IPS-18c (cell line): Measurements from ENCODE around the gene CTRB1.

Experiments
- H3K4me3 ChIP-seq: 2 replicates; pipeline ENCODE4 v1.7.0; 2013; ENCODE audit warnings: low read depth, mild to moderate bottlenecking, low read length, moderate library complexity; ENCODE audit not compliant: insufficient read depth
- H3K9me3 ChIP-seq: one replicate; pipeline ENCODE4 v1.6.1; 2013; ENCODE audit warnings: mild to moderate bottlenecking, low read length, moderate library complexity; ENCODE audit not compliant: control insufficient read depth, insufficient read depth

CTRB1 gene

DNA sequence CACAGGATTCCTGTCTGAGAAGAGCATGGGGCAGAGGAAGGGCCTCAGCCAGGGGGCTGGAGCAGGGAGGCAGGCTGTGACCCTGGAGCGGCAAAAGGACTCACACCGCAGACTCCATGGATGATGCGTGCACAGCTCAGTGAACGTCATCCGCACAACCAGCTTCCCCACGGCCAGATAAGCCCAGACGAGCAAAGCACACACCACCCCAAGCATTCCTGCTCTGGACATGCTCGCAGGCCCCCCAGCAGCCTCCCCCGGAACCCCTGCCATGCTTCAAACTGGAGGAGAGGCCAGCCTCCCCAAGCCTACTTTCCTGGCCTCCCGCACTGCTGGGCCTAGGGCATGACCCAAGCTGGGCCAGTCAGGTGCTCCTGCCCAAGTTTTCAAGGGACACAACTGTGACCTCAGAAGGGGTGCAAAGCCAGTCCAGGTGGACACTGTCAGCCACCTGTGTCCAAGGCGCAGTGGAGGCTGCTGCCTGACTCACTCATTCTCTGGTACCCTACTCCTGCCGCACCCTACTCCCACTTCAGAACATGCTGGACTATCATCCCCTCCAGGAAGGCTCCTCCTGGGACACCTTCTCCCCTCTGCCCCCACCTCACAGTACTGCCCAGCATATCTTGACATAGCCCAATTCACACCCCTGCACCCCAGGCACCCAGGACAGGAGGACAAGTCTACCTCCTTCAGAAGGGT, 27.9 kb downstream of the CTRB1 start:
- no peak overlapping the region; the same call in 1 of the 2 replicates for H3K4me3 ChIP-seq
- no peaks in the 10 kb centered on the region for H3K9me3 ChIP-seq

DNA sequence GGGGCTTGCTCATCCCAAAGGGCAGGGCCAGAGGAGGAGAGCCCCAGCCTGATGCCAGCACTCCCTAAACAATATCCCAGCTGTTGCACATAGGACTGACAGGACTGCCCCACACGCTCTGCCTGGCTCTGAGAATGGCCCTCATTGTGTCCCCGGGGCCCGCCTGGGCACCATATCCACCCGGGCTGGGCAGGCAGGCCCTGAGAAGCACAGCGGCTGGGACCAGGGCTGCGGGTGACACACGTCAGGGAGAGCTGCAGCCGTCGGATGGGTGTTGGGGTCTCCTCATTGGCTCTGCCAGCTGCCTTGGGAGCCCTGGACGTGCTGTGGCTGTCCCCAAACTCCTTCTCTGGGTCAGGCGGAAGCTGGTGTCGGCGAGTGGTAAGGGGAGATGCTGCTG, 28.5 kb downstream of the CTRB1 start:
- H3K4me3 ChIP-seq: no peak overlapping the region
- no peaks in the 10 kb centered on the region for H3K9me3 ChIP-seq

DNA sequence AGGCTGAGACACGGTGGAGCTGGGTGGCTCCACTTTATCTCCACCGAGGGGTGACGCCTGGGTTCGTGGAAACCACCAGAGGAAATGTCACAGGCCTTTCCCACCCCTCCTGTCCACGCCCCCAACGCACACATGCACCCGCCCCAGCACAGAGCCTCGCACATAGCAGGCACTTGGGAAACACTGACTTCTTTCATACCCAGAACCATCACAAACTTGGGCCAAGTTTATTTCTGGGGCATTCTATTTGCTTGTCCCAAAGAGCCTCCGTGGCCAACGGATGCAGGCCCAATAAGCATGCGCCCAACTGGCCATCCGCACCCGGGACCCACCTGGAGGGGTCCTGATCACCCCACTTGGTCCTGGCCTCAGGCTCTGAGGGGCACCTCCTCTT, 29.4 kb downstream of the CTRB1 start:
- H3K9me3 ChIP-seq: no peaks in the 10 kb centered on the region
- H3K4me3 ChIP-seq: no peak overlapping the region

DNA sequence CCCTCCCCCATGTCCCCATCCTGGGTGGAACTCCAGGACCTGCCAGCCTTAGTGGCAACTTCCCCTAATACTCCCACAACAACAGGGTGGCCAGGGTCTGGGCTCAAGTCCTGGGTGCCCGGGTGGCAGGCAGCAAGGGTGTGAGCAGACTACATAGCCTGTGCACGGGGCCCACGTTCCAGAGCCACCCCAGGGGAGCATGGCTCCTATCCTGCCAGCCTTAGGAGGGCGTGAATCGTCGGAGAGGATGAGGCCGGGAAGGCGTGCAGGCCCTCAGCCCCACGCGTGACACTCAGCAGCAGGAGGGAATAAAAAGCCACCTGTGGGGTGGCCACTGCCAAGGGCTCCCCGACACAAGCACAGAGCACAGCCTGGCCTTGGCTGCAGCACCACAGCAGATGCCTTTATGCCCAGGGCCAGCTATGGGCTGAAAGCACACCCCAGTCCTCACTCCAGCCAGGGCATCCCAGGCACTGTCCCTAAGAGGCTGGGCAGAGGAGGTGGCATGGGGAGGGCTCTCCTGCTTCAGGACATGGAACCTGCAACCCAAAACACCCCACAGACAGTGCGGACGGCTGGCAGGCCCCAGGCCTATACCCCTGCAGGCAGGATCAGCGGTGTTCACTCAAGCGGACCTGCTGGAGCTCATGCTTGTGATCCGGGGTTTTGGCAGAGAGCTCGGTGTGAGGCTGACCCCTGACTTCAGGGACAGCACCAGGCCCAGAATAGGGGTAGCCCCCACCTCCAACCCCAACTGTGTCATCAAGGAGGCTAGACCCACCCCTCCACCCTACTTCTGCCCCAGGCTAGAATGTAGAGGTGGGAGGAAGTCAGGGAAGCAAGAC, 30.0 kb downstream of the CTRB1 start:
- no peaks in the 10 kb centered on the region for H3K9me3 ChIP-seq
- no peak overlapping the region for H3K4me3 ChIP-seq

DNA sequence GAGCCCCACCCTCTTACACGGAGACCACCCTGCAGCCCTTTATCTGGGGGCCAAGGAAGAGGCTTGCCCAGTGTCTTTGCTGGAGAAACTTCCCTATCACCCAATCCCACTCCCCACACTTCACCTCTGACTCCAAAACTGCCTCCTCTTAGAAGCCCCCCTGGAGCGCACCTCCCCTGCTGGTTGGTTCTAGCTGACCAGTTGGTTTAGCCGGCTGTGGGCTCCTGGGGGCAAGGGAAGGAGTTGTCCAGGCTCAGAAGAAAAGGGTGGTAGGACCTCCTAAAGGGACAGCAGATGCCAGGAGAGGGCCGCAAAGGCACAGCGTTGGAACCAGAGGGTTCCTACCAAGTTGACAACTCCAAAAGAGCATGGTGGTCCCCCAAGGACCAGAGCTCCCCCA, 30.7 kb downstream of the CTRB1 start:
- H3K4me3 ChIP-seq: no peak overlapping the region
- no peaks in the 10 kb centered on the region for H3K9me3 ChIP-seq

DNA sequence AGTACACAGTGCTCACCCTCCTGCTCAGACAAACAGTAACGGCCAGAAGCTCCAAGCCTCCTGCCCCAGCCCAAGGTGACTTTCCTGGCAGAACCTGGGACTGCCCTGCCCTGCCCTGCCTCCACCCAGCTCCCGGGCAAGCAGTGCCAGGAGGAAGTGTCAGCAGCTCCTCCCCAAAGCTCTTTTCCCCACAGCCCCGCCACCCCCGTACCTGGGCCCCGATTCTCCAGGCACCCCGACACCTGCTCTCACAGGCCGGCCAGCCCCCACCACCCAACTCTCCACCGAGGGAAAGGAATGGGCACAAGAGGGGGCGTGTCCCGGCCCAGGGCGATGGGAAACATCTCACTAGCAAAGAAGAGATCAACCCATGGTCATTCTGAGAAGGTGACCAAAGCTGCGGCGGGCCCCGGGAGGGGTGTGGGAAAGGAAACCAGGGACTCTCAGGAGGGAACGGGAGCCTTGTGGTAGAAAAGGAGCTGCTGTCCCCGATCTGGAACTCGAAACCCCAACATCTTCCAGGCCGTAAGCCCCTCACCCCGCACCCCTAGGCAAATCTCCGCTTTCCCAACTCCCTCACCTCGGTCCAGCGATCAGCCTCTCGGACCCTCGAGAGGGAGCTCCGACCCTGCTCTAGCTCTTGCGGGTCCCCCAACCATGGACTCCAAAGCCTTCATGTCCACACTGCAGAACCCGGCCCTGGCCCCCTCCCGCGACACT, 31.5 kb downstream of the CTRB1 start:
- Histone ChIP-seq H3K9me3 (no peaks in the 10 kb centered on the region), H3K4me3 (peak overlapping the region; percentile 84)

DNA sequence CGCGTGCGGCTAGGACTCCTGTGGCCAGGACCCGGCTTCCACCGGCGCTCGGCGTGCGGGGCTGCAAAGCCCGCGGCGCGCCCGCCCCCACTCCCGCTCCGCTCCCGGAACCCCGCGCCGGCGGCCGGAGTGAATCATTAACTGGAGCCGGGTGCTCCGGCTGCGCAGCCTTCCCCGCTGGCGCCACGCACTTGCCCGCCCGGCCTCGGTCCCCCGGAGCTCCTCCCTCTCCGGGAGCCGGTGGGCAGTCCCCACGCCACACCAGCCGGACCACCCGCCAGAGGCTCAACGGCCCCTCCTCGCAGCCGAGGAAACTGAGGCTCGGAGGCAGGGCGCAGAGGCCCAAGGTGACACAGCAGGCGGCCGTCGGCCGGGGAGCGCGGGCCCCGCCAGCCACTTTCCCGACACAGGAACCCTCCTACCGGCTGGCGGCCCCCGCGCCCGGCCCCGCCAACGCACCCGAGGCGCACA, 32.1 kb downstream of the CTRB1 start:
- peak overlapping the region; percentile 84 for H3K4me3 ChIP-seq
- no peaks in the 10 kb centered on the region for H3K9me3 ChIP-seq

DNA sequence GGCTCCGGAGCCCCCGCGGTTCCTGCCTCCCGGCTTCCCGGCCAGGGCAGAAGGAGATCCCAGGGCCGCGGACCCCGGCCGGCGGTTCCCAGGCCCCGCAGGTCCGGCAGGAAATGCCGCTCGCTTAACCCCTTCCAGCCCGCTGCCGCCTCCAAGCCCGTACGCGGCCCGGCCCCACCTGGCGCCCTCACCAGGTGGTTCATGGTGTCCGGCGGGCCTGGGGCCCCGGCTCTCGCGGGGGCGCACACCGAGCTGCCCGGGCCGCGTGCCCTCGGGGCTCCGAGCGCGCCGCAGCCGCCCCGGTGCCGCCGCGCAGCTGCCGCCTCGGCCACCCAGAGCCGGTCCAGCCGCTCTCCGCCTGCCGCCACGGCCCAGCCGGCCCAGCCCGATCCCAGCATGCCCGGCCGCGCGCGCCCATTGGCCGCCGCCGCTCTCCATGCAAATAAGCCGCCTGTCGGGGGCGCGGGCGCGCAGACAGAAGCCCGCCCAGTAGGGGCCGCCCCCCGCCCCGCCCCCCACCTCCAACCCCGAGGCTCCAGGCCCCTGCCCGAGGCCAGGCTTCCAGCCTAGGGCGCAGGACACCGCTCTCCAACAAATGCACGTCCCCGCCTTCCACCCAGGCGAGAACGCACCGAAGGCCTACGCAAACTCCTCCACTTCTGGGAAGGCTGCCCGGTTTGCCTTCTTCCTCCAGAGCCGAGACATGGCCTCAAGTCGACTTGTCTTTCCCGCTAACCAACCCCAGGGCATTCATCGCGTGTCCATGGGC, 32.7 kb downstream of the CTRB1 start, which contains the start of gene BCAR1:
Gene BCAR1 (minus strand): TSS at position 345 of the 769 bp plus-strand sequence. CDS start 142 bp downstream, at position 203.
- Histone ChIP-seq H3K4me3 (peak within 1 kb of the TSS; percentile 84), H3K9me3 (no peaks in the 10 kb centered on the region)

DNA sequence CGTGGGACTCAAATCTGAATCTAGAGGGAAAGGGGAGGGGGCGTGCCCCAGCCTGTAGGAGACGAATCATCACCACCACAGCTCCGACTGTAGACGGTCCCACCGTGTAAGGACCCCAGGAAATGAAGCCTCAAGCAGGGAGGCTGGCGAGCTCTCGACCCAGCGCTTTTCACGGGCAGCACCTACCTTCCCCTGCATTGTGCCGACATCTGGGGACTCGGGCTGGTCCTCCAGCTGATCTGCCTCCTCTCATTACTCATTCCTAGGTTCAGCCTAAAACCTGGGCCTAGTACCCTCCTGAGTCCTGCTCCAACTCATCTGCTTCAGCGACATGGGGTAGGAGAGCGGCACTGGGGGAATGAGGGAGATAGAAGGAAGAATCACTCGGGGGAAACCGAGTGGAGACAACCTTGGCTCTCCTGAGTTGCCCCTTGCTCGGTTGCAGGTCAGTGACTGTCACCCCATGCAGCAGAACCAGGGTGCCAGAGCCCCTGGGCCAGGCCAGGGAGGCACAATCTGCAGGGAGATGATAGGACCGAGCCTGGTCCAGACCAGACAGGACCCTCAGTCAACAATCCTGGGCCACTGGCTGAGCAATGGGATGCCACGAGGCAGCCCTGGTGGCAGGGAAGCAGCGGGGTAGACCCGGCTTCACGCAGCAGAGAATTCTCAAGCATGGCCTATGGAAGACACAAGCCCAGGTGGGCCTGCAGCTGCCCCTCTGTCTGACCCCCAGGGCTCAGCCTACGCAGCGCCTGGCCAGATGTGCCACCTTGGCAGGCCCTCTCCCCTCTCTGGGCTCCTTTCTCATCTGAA, 33.5 kb downstream of the CTRB1 start:
- H3K4me3 ChIP-seq: peak overlapping the region; percentile 16
- no peaks in the 10 kb centered on the region for H3K9me3 ChIP-seq

DNA sequence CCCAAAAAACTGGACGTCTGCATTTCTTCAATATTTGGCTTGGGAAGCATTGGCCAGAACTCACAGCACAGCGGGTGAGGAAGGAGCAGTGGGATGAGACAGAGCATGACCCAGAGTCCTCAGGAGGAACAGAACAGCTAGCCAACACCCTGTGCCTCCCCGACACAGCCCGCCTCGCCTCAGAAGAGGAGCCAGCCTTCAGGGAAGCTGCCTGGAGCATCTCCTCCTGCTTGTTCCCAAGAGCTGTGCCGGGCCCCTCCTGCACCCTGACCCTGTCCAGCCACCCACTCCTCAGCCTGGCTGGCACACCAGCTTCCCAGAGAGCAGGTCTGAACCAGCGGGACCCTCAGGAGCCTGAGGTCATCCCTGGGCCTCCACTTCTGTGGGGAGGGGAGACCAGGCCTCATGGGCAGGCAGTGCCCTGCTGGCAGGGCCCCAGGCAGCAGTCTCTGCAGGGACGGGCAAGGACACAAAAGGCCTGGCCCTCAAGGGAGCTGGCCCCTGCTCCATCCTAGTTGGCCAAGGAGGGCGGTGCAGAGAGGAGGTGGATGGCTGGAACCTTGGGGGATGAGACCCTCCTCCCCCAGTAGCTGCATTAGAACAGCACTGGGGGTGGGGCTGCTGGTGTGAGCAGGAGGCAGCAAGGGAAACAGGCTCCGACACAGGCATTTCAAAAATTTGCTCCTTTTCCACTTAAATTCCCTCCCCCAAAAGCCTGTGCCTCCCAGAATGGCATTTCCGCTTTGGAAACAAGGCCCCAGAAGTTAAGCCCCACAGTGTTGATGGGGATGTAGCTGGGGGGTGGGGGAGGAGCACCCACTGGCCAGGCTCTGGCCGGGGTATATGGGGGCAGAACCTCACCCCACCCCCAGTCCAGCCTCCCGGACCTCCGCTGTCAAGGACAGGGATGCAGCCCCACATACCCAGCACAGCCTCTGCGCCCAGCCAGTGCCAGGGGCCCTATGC, 34.4 kb downstream of the CTRB1 start:
- Histone ChIP-seq H3K4me3 (peak overlapping the region; percentile 26; the same call in 1 of the 2 replicates), H3K9me3 (no peaks in the 10 kb centered on the region)

DNA sequence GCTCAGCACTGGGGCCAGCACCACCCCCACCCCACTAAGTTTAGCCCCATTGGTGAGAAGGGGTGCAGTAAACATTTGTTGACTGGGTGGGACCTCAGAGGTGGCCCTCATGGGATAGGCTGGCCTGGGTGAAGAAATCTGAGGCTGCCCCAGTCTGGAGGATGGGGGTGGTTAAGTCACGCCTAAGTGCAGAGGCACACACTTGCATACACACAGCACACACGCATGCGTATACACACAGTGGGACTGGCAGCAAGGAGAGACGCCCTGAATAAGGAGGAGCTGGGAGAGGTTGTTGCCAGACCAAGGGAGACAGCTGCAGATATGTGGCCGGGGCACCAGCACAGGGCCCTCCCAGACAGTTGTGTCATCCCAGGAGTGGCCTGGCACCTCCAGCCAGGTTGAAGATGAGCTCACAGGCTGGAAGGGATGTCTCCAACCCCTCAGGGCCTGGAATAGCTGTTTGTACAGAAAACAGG, 35.6 kb downstream of the CTRB1 start:
- Histone ChIP-seq H3K9me3 (no peaks in the 10 kb centered on the region), H3K4me3 (no peak overlapping the region)

DNA sequence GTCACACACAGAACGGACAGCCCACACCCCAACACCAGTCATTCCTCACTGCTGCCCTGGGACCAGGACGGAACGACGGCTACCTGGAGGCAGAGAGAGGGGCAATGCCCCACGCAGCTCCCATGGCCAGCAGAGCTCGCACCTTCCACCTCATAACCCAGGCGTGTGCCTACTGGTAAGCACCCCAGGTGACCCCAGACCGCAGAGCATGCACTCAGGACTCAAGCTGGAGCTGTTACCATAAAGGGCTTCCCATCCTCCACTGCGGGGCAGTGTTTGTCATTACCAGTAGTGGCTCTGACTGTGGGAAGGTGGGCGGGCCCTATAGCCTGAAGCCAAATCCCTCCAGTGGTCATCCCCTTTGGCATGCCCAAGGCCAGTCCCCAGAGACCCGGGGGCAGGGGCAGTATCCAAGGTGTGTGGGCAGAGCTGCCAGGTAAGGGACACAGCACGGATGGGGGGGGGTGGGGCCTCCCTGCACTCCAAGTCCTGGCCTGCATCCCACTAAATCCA, 37.3 kb downstream of the CTRB1 start:
- H3K4me3 ChIP-seq: 0 out of 2 replicates have a peak overlapping the region, but pooled peaks have one; percentile 28
- no peaks in the 10 kb centered on the region for H3K9me3 ChIP-seq

DNA sequence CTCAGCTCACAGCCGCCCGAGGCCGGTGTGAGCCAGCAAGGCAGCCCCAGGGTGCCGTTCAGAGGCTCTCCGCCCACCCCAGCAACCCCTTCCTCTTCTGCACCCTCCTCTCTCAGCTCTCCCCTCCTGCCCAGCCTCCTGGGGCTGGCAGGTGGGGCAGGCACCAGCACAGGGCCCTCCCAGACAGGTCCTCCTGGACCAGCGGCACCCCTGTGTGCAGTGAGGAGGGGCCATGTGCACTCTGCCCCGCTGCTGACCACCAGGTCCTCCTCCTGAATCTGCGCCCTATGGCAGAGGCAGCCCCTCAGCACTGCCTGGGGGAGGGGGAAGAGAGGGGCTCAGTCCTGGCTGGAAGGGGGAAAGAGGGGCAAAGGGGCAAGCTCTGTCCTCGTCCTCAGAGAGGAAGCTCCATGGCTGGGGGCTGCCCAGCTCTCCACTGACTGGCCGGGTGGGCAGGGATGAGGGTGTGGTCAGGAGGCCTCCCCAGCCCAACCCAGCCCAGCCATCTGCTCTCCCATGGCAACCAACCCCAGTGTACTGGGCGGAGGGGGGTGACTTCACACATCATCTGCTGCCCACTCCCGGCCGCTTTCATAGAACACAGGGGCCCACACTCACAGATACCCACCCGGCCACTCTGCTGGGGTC, 38.0 kb downstream of the CTRB1 start:
- Histone ChIP-seq H3K9me3 (no peaks in the 10 kb centered on the region), H3K4me3 (peak overlapping the region; percentile 28; the same call in 1 of the 2 replicates)
